Ovary (tissue), 9 donors: ENCODE data around the gene MCTP1. TPM values are rescaled to one million over a fixed set of nuclear protein-coding genes. Genes with fewer than 3 reads are reported as not detected.
"Not testable (repeated sequence)": the region's sequence is repeated elsewhere in the genome, so short reads cannot be mapped to it uniquely, and the experiment has no call there.

ENCODE experiments used
- DNase-seq, 5 donors: peaks; one replicate each; pipeline ENCODE4 v3.0.0-alpha.2; 2019 to 2020
- H3K27ac ChIP-seq, 2 donors: fragments of 200-600 bp; one replicate each; pipeline versions ENCODE4 v1.5.1 to v1.8.0; 2019 to 2022
- H3K27me3 ChIP-seq: fragments of 200-600 bp; one replicate; pipeline ENCODE4 v1.8.0; 2022
- H3K36me3 ChIP-seq: fragments of 200-600 bp; sonication (generic); one replicate; pipeline ENCODE4 v1.5.1; 2019
- H3K4me1 ChIP-seq: one replicate; pipeline ENCODE4 v1.8.1; 2013; ENCODE audit warnings: mild to moderate bottlenecking, moderate library complexity; ENCODE audit not compliant: insufficient read depth
- H3K4me3 ChIP-seq: fragments of 200-600 bp; sonication (generic); one replicate; pipeline ENCODE4 v1.5.1; 2017
- H3K9me3 ChIP-seq, 2 donors: fragments of 200-600 bp in 1 of 2; sonication (generic) in 1 of 2; one replicate each; pipeline versions ENCODE4 v1.5.1 to v1.8.1; 2013 to 2019; ENCODE audit warnings: mild to moderate bottlenecking in 1 of 2, moderate library complexity in 1 of 2
- EP300 ChIP-seq: sonication (generic); formaldehyde crosslinking; IDR thresholded peaks from one replicate; pipeline ENCODE4 v1.6.1; 2017; ENCODE audit warnings: antibody characterized with exemption
- POLR2A ChIP-seq: fragments of 450-650 bp; IDR thresholded peaks from one replicate; pipeline ENCODE4 v1.6.1; 2017; ENCODE audit warnings: antibody characterized with exemption, mild to moderate bottlenecking, moderate library complexity
- WGBS, 3 donors: extraction: QIAGEN DNeasy Blood & Tissue Kit in 1 of 3; methylation state at CpG; one replicate each; pipeline versions ENCODE4 v1.1.5 to v1.1.7; 2013 to 2017; 5-methylcytosine and 5-hydroxymethylcytosine counted together
- intact Hi-C, 4 donors: fragments of 100-400 bp; cut with DNase I; formaldehyde crosslinking; loops; one replicate each; pipeline versions ENCODE4 v1.11.0 to v1.15.1; 2022 to 2023
- polyA plus RNA-seq, 2 donors: library from polyadenylated mRNA; stranded (reverse); fragments of 200-250 nt in 1 of 2; fragments of 350-450 nt in 1 of 2; fragmentation: Illumina TruSeq in 1 of 2; extraction: RNeasy Lipid Tissue Mini Kit (QIAGEN cat#74804) in 1 of 2; gene quantifications; one replicate each; pipeline ENCODE4 v1.2.3, GENCODE V29; 2013 to 2014
- total RNA-seq, 7 donors: library from RNA; depleted of rRNA in 2 of 7; stranded (reverse); fragments of >200 nt in 2 of 7; fragmentation: NEBNext Ultra II Directional in 3 of 7; extraction: Animal tissue kit (Norgen Biotek cat#: 25700) in 3 of 7; gene quantifications; one replicate each; pipeline versions ENCODE4 v1.1.0 to v1.2.4, GENCODE V29; 2016 to 2023
- TF ChIP-seq, protein P1 (sequence below), 3 donors: fragments of 450-650 bp in 2 of 3; fragments of 200-600 bp in 1 of 3; IDR thresholded peaks; one replicate each; pipeline versions ENCODE4 v1.5.1 to v1.8.0; 2016 to 2022; ENCODE audit warnings: antibody characterized with exemption in 3 of 3, mild to moderate bottlenecking in 1 of 3
- donor health status: DM: no; HTN: no; CAD: no; lungs with moderate emphysema.
- donor health status: DM: no; HTN: no; CAD: no.
- donor health status: Bipolar disorder and iron deficiency.
- donor health status: DM: yes; HTN: yes; CAD: no.
- donor health status: DM: no; HTN: no; CAD: no.
- donor health status: DM: yes; HTN: yes; CAD: no.

MCTP1 gene
- total and polyA plus RNA-seq, 9 donors, result 1.7 to 11.4 (median 5.0) TPM

- intact Hi-C loops, result no loop called here
- no peaks in the 10 kb centered on the region for H3K4me1 ChIP-seq
- 73 to 76% (median 75%) methylated on average over 7 of the region's 7 CpGs for WGBS, 3 donors
These were observed 286.2 kb downstream of the MCTP1 start for GRCh38 chr5:94998670-94999069.

GRCh38 chr5:94994537-94994936, 290.4 kb downstream of the MCTP1 start:
- WGBS, 3 donors, result 84 to 89% (median 88%) methylated on average over 2 of the region's 2 CpGs
- intact Hi-C loops, H3K4me3 ChIP-seq, H3K9me3 ChIP-seq, H3K36me3 ChIP-seq, H3K27me3 ChIP-seq, H3K27ac ChIP-seq, DNase-seq, H3K4me1 ChIP-seq: not testable (repeated sequence)

More at GRCh38 chr5:94998670-94999069, 286.2 kb downstream of the MCTP1 start:
- no peak for DNase-seq
- H3K27me3 ChIP-seq, result no peaks in the 10 kb centered on the region
- no peak for TF ChIP-seq POLR2A
- TF ChIP-seq, protein P1, sequence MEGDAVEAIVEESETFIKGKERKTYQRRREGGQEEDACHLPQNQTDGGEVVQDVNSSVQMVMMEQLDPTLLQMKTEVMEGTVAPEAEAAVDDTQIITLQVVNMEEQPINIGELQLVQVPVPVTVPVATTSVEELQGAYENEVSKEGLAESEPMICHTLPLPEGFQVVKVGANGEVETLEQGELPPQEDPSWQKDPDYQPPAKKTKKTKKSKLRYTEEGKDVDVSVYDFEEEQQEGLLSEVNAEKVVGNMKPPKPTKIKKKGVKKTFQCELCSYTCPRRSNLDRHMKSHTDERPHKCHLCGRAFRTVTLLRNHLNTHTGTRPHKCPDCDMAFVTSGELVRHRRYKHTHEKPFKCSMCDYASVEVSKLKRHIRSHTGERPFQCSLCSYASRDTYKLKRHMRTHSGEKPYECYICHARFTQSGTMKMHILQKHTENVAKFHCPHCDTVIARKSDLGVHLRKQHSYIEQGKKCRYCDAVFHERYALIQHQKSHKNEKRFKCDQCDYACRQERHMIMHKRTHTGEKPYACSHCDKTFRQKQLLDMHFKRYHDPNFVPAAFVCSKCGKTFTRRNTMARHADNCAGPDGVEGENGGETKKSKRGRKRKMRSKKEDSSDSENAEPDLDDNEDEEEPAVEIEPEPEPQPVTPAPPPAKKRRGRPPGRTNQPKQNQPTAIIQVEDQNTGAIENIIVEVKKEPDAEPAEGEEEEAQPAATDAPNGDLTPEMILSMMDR (IDR thresholded peaks at IDR 0.05), result no peak
- TF ChIP-seq EP300, result no peak
- no peaks in the 10 kb centered on the region for H3K36me3 ChIP-seq
- no peak overlapping the region for H3K4me3 ChIP-seq
- no peak overlapping the region for H3K27ac ChIP-seq
- H3K9me3 ChIP-seq, result peaks cover 0 to 3% of the 10 kb centered on the region in 2 donors

DNA sequence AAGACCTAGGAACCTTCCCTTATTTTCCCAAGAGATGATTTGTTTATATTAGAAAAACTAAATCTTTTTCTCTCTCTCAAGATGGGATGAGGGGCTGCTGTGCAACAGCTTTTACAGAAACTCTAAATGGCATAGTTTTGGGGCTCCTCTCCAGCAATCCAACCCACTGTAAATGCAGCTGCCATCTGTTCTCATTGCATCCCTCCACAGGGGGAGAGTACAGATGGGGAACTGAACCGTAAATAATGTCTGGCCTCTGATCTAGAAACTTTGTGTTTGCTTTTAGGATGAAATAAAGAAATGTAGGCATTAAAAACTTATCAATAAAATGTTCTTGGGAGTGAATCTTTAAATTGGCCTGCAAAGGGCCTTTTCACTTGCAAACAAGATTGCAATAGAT, 291.4 kb downstream of the MCTP1 start:
- Histone ChIP-seq H3K4me3 (no peak overlapping the region), H3K4me1 (no peaks in the 10 kb centered on the region), H3K27ac (no peak overlapping the region), H3K36me3 (no peaks in the 10 kb centered on the region), H3K27me3 (no peaks in the 10 kb centered on the region), H3K9me3 (no peaks in the 10 kb centered on the region)
- TF ChIP-seq POLR2A, result no peak
- WGBS, 3 donors, result 65 to 82% (median 66%) methylated on average over 1 of the region's 1 CpG
- no peak for DNase-seq
- intact Hi-C loops, result no loop called here

DNA sequence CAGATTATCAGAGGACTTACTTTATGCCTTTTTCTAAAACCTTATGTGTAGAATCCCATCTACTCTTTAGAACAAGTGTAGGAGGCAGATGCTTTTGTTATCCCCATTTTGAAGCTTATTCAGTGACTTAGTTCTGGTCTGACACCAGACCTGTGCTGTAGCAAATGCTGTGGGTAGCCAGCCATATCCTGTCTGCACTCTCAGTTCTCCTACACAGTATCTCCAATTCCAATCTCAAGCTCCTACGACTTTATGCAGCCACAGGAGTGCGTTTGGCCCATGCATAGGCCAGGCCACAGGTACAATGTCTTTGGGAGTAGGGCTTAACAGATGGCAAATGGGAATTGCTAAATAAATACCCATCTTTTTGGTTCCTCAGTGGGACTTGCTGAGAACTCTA, 292.6 kb downstream of the MCTP1 start:
- 69 to 87% (median 81%) methylated on average over 2 of the region's 2 CpGs for WGBS, 3 donors
- no peaks in the 10 kb centered on the region for H3K4me1 ChIP-seq
- H3K36me3 ChIP-seq, result no peaks in the 10 kb centered on the region
- no peak overlapping the region for H3K27ac ChIP-seq
- intact Hi-C loops, result no loop called here
- H3K27me3 ChIP-seq, result no peaks in the 10 kb centered on the region
- H3K4me3 ChIP-seq, result no peak overlapping the region
- TF ChIP-seq, protein P1 (IDR thresholded peaks at IDR 0.05), result no peak
- TF ChIP-seq POLR2A, result no peak
- TF ChIP-seq EP300, result no peak
- H3K9me3 ChIP-seq, result no peaks in the 10 kb centered on the region
- DNase-seq, result no peak

DNA sequence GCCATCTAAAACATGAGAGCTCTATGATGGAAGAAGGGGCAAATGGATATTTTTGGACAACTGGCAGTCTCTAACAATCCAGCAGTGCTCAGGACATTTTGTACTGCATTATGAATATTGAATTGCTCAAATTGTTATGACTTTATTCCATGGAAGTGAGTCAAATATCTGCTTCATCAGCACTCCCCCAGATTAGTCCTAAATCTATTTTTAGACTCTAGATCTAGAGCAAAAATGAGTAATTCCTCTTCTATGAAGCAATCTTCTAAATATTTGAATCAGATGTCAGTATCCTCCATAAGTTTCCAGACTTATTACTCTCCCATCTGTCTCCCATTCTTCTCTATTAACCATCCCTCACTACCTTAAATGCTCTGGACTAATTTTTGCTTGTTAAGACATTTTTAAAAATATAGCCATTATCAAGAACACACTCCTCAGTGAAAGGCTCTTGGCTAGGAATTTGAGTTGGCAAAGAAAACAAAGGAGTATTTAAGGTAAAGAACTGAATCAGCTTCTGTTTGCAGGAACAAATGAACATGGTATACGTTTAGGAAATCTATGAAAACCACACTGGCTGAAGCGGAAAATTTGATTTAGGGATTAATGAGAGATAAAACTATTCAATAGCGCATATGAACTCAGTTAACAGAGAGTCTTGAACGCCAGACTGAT, 300.9 kb downstream of the MCTP1 start:
- intact Hi-C loops, result no loop called here
- no peaks in the 10 kb centered on the region for H3K36me3 ChIP-seq
- WGBS, 3 donors, result 51 to 66% (median 54%) methylated on average over 4 of the region's 4 CpGs
- no peaks in the 10 kb centered on the region for H3K27me3 ChIP-seq
- H3K27ac ChIP-seq, result no peak overlapping the region
- H3K4me1 ChIP-seq, result no peaks in the 10 kb centered on the region
- DNase-seq, result no peak
- TF ChIP-seq EP300, result no peak
- H3K4me3 ChIP-seq, result no peak overlapping the region
- H3K9me3 ChIP-seq, result no peaks in the 10 kb centered on the region

GRCh38 chr5:94977437-94977836, 307.5 kb downstream of the MCTP1 start:
- intact Hi-C loops, result no loop called here
- no peak overlapping the region for H3K4me3 ChIP-seq
- no peak overlapping the region for H3K27ac ChIP-seq
- H3K27me3 ChIP-seq, result no peaks in the 10 kb centered on the region
- WGBS, 3 donors, result 0 to 49% (median 31%) methylated on average over 2 of the region's 2 CpGs
- no peaks in the 10 kb centered on the region for H3K36me3 ChIP-seq
- H3K4me1 ChIP-seq, result no peaks in the 10 kb centered on the region
- H3K9me3 ChIP-seq, result no peaks in the 10 kb centered on the region
- no peak for DNase-seq
- TF ChIP-seq EP300 (no peak), POLR2A (no peak)
- TF ChIP-seq, protein P1 (IDR thresholded peaks at IDR 0.05), result no peak
